ENCODE data around the gene SCO2. TPM values are rescaled to one million over a fixed set of nuclear protein-coding genes. Genes with fewer than 3 reads are reported as not detected.

The SCO2 gene
- total RNA-seq, 1 donor from 2014 or later = 1.8 TPM

GRCh38 chr22:50548921-50549790, 23.8 kb upstream of the SCO2 start:
- Mint-ChIP-seq H3K27ac (ENCODE audit: unreplicated experiment) (no peak overlapping the region), H3K36me3 (ENCODE audit: low read depth, unreplicated experiment) (no peaks in the 10 kb centered on the region), H3K9me3 (ENCODE audit: unreplicated experiment) (no peaks in the 10 kb centered on the region), H3K27me3 (ENCODE audit: low read depth, unreplicated experiment) (peaks cover 30% of the 10 kb centered on the region), H3K4me1 (ENCODE audit: low read depth, unreplicated experiment) (peaks cover 5% of the 10 kb centered on the region), H3K4me3 (ENCODE audit: unreplicated experiment) (no peak overlapping the region)
- no peaks in the 10 kb centered on the region for H4K20me1 ChIP-seq (ENCODE audit: insufficient read depth, low read length)
- FAIRE-seq (no peak), DNase-seq (ENCODE audit: low read depth) (no peak)
- no peak overlapping the region for H3K4me3 ChIP-seq (ENCODE audit: insufficient read depth, low read depth, low read length)
- peaks cover 28% of the 10 kb centered on the region for H3K27me3 ChIP-seq (ENCODE audit: insufficient read depth, low read length)
- no peaks in the 10 kb centered on the region for H3K4me1 ChIP-seq (ENCODE audit: insufficient read depth, low read length)
- H2AFZ ChIP-seq (ENCODE audit: low read depth, low read length) = no peak overlapping the region
- H3K9ac ChIP-seq (ENCODE audit: low read length) = no peak overlapping the region
- no peaks in the 10 kb centered on the region for H3K36me3 ChIP-seq (ENCODE audit: insufficient read depth, low read length)
- no peak overlapping the region for H3K4me2 ChIP-seq (ENCODE audit: low read length)
- no peaks in the 10 kb centered on the region for H3K9me3 ChIP-seq (ENCODE audit: insufficient read depth, low read depth, low read length)
- no peak overlapping the region for H3K27ac ChIP-seq (ENCODE audit: low read depth, low read length)
- TF ChIP-seq EZH2 (IDR thresholded peaks at IDR 0.05; ENCODE audit: insufficient read depth, low read length) = peak; percentile 19
- TF ChIP-seq, protein P1, sequence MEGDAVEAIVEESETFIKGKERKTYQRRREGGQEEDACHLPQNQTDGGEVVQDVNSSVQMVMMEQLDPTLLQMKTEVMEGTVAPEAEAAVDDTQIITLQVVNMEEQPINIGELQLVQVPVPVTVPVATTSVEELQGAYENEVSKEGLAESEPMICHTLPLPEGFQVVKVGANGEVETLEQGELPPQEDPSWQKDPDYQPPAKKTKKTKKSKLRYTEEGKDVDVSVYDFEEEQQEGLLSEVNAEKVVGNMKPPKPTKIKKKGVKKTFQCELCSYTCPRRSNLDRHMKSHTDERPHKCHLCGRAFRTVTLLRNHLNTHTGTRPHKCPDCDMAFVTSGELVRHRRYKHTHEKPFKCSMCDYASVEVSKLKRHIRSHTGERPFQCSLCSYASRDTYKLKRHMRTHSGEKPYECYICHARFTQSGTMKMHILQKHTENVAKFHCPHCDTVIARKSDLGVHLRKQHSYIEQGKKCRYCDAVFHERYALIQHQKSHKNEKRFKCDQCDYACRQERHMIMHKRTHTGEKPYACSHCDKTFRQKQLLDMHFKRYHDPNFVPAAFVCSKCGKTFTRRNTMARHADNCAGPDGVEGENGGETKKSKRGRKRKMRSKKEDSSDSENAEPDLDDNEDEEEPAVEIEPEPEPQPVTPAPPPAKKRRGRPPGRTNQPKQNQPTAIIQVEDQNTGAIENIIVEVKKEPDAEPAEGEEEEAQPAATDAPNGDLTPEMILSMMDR (IDR thresholded peaks at IDR 0.05; ENCODE audit: insufficient read depth, low read depth, low read length) = no peak
- no peaks in the 10 kb centered on the region for H3K79me2 ChIP-seq (ENCODE audit: insufficient read depth, low read length)

DNA sequence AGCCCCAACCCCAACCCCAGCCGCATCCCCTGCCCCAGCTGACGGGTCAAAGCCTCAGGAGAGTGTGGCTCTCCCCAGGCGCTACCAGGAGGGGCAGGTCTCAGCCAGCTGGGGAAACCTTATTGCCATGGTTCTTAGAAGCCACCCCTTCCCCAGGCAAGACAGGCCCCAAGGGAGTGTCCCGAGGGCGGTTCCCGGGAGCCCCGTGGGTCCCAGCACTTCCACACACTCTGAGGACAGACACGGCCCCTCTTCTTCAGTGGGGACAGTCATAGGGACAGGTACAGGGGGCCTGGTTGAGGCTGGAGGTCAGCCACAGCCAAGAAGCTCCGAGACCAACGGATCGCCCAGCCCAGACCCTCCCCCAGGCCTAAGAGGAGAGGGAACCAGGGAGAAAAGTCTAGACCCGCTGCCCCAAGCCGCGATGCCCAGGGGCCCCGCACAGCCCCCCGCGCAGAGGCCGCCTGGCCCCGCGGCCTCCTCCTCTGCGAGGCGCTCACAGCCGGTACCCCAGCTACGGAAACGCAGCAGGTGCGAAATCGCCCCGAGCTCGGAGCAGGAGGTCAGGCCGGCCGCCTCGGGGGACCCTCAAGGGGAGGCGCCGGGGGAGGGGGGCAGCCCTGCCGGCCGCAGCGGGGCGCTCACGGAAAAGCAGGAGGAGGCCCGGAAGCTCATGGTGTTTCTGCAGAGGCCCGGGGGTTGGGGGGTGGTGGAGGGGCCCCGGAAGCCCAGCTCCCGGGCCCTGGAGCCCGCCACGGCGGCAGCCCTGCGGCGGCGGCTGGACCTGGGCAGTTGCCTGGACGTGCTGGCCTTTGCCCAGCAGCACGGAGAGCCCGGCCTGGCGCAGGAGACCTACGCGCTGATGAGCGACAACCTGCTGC, 22.9 kb upstream of the SCO2 start:
- Histone ChIP-seq H3K27ac (ENCODE audit: low read depth, low read length) (no peak overlapping the region), H3K4me2 (ENCODE audit: low read length) (no peak overlapping the region), H3K27me3 (ENCODE audit: insufficient read depth, low read length) (peaks cover 26% of the 10 kb centered on the region), H3K36me3 (ENCODE audit: insufficient read depth, low read length) (no peaks in the 10 kb centered on the region), H3K4me1 (ENCODE audit: insufficient read depth, low read length) (no peaks in the 10 kb centered on the region), H2AFZ (ENCODE audit: low read depth, low read length) (no peak overlapping the region), H3K9ac (ENCODE audit: low read length) (no peak overlapping the region), H4K20me1 (ENCODE audit: insufficient read depth, low read length) (no peaks in the 10 kb centered on the region), H3K9me3 (ENCODE audit: insufficient read depth, low read depth, low read length) (no peaks in the 10 kb centered on the region), H3K4me3 (ENCODE audit: insufficient read depth, low read depth, low read length) (no peak overlapping the region), H3K79me2 (ENCODE audit: insufficient read depth, low read length) (no peaks in the 10 kb centered on the region)
- Mint-ChIP-seq H3K27me3 (ENCODE audit: low read depth, unreplicated experiment) (peaks cover 30% of the 10 kb centered on the region), H3K4me1 (ENCODE audit: low read depth, unreplicated experiment) (peaks cover 5% of the 10 kb centered on the region), H3K9me3 (ENCODE audit: unreplicated experiment) (no peaks in the 10 kb centered on the region), H3K36me3 (ENCODE audit: low read depth, unreplicated experiment) (no peaks in the 10 kb centered on the region), H3K4me3 (ENCODE audit: unreplicated experiment) (no peak overlapping the region), H3K27ac (ENCODE audit: unreplicated experiment) (no peak overlapping the region)
- FAIRE-seq = no peak
- no peak for DNase-seq (ENCODE audit: low read depth)
- TF ChIP-seq, protein P1 (IDR thresholded peaks at IDR 0.05; ENCODE audit: insufficient read depth, low read depth, low read length) = no peak
- peak; percentile 77 for TF ChIP-seq EZH2 (IDR thresholded peaks at IDR 0.05; ENCODE audit: insufficient read depth, low read length)
